ENCODE data around the gene CGRRF1.
A peak's percentile ranks its signal among the peaks of the same experiment; 100 is the strongest.

CGRRF1 gene

GRCh38 chr14:54567639-54568561, 58.2 kb downstream of the CGRRF1 start:
- in situ Hi-C loops (cut with MboI; ENCODE audit: low pct_unique_long_range_greater_than_20kb, low sequenced_read_pairs) = no loop called here
- peak; percentile 50 for DNase-seq

GRCh38 chr14:54568821-54569595, 59.3 kb downstream of the CGRRF1 start:
- in situ Hi-C loops (cut with MboI; ENCODE audit: low pct_unique_long_range_greater_than_20kb, low sequenced_read_pairs) = no loop called here
- no peak for DNase-seq

DNA sequence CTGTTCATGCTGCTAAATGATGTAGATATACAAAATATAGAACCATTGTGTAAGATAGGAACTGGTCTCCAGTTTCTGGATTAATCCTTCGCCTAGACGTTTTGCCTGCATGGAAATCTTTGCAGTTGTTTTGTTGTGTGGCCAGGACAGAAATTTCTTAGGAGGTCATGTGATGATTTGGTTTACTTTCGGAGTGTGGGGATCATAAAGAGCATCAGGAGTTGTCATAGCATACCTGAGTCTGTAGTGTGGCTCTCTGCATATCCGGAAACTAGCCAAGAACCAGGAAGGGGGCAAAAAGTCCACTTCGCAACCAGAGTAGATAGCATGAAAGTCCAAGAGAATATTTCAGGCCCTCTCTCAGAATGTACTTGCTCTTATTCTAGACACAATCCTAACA, 60.3 kb downstream of the CGRRF1 start:
- DNase-seq = no peak
- in situ Hi-C loops (cut with MboI; ENCODE audit: low pct_unique_long_range_greater_than_20kb, low sequenced_read_pairs) = no loop called here

DNA sequence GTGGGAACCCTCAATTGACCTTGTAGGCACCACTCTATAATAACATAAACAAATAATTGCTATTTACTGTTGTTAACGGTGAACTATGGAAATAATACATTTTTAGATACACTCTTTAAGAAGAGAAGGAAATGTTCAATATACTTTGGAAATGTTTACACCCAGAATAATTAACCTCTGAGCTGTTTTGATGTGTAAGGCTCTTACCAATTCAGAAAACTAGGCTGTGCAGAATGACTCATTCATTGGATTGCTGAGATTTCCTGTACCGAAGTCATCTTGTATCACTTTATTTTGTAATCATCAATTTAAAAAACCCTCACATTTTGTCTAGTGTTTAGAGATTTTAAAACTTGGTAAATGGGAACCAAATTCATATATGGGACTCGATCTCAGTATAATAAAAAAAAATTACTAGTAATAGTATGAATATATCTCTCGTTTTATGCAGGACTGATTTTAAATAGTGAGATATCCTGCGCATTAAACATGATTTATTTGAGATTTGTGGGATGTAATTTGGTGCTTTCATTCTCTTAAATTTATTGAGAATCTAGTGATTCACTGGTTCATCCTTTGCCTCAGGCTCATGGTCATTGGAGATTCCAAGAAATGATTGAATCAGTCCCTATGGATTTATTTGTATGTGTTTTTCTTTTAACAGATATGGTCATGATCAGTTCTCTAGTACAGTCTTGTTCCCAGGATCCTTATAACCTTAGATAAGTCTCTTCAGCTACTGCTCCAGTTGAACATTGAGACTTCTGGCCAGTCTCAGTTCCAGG, 61.1 kb downstream of the CGRRF1 start:
- in situ Hi-C loops (cut with MboI; ENCODE audit: low pct_unique_long_range_greater_than_20kb, low sequenced_read_pairs) = no loop called here

DNA sequence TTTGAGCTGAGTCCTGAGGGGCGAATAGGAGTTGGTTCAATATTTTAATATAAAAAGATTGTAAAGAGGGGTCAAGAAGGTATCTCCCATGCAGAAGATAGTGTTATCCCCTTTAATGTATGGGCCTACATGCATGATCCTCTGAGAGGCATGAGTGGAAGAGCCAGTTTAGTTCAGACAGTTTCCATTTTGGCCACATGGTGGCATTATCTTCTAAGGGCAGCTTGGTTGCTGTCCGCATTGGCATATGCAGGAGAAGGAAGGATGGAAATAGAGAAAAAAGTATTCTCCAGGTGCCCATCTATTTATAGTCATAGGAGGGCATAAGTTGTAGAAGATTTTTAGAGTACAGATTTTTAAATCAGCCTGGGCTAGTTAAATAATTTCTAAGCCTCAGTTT, 62.6 kb downstream of the CGRRF1 start:
- DNase-seq = peak; percentile 72
- in situ Hi-C loops (cut with MboI; ENCODE audit: low pct_unique_long_range_greater_than_20kb, low sequenced_read_pairs) = no loop called here

More for the DNA sequence above, 61.1 kb downstream of the CGRRF1 start:
- DNase-seq = no peak

DNA sequence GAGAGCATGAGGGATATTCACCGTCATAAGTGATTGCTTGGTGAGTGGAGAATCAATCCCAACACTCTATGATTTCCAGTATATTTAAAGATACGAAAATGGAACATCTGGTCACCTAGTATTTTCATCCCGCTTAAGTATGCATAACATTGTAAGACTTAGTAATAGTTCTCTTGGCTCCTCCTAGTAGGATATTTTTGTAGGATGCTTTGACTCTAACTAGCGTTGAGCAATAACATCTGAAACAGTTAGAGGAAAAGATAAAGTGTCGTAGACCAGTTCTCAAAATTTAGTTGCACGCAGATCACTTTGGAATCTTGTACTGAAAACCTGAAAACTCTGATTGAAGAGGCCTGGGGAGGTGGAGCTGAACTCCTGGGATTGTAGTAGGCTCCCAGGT, 64.8 kb downstream of the CGRRF1 start:
- DNase-seq = no peak
- in situ Hi-C loops (cut with MboI; ENCODE audit: low pct_unique_long_range_greater_than_20kb, low sequenced_read_pairs) = no loop called here

GRCh38 chr14:54577494-54577893, 67.8 kb downstream of the CGRRF1 start:
- DNase-seq = no peak
- in situ Hi-C loops (cut with MboI; ENCODE audit: low pct_unique_long_range_greater_than_20kb, low sequenced_read_pairs) = no loop called here

DNA sequence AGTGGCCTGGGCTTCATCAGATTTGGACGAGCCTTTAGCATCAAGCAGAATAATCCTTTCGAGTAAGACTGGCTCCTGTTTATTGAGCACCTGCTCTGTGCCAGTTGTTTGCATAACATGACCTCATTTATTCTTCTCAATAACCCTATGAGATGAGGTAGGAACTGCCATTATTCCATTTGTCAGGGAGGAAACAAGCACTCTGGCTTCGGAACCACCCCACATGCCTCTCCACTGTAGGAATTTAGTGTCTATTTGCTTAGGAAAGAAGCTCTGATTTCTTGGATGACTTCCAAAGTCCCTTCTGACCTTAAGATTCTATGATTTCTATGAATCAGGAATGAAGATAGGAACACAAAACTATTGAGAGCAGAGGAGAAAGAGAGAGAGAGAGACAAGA, 68.3 kb downstream of the CGRRF1 start:
- in situ Hi-C loops (cut with MboI; ENCODE audit: low pct_unique_long_range_greater_than_20kb, low sequenced_read_pairs) = no loop called here
- no peak for DNase-seq

GRCh38 chr14:54579621-54580020, 69.9 kb downstream of the CGRRF1 start:
- DNase-seq = no peak

GRCh38 chr14:54580933-54581332, 71.2 kb downstream of the CGRRF1 start:
- in situ Hi-C loops (cut with MboI; ENCODE audit: low pct_unique_long_range_greater_than_20kb, low sequenced_read_pairs) = no loop called here
- DNase-seq = no peak

More at GRCh38 chr14:54579621-54580020, 69.9 kb downstream of the CGRRF1 start:
- in situ Hi-C loops (cut with MboI; ENCODE audit: low pct_unique_long_range_greater_than_20kb, low sequenced_read_pairs) = no loop called here

GRCh38 chr14:54582334-54582733, 72.6 kb downstream of the CGRRF1 start:
- no peak for DNase-seq
- in situ Hi-C loops (cut with MboI; ENCODE audit: low pct_unique_long_range_greater_than_20kb, low sequenced_read_pairs) = no loop called here

GRCh38 chr14:54584097-54584496, 74.4 kb downstream of the CGRRF1 start:
- DNase-seq = no peak
- in situ Hi-C loops (cut with MboI; ENCODE audit: low pct_unique_long_range_greater_than_20kb, low sequenced_read_pairs) = no loop called here

- no peak for DNase-seq
- in situ Hi-C loops (cut with MboI; ENCODE audit: low pct_unique_long_range_greater_than_20kb, low sequenced_read_pairs) = no loop called here
Observed at GRCh38 chr14:54585214-54585613, 75.5 kb downstream of the CGRRF1 start.

Data from KBM-7 (cell line).